Urinary bladder (tissue), 4 donors: ENCODE results near the gene TRMT6. TPM values are rescaled to one million over a fixed set of nuclear protein-coding genes. Genes with fewer than 3 reads are reported as not detected.

Source experiments
- DNase-seq: peaks from one replicate; pipeline ENCODE4 v3.0.0-alpha.2; 2015; ENCODE audit errors: extremely low spot score
- H3K27ac ChIP-seq: one replicate; pipeline ENCODE4 v1.5.1; 2013; ENCODE audit warnings: low read depth, mild to moderate bottlenecking, moderate library complexity
- H3K36me3 ChIP-seq: one replicate; pipeline ENCODE4 v1.6.1; 2013; ENCODE audit warnings: mild to moderate bottlenecking, moderate library complexity; ENCODE audit not compliant: insufficient read depth
- H3K4me1 ChIP-seq: one replicate; pipeline ENCODE4 v1.6.1; 2013; ENCODE audit warnings: mild to moderate bottlenecking, moderate library complexity; ENCODE audit not compliant: insufficient read depth
- H3K4me3 ChIP-seq: one replicate; pipeline ENCODE4 v1.5.1; 2013; ENCODE audit warnings: low read depth, low read length
- WGBS: extraction: QIAGEN DNeasy Blood & Tissue Kit; methylation state at CpG from one replicate; pipeline ENCODE4 v1.1.7; 2013; 5-methylcytosine and 5-hydroxymethylcytosine counted together
- polyA plus RNA-seq: library from polyadenylated mRNA; stranded (reverse); fragments of 200-250 nt; gene quantifications from one replicate; pipeline ENCODE4 v1.2.3, GENCODE V29; 2013
- total RNA-seq: library from RNA; depleted of rRNA; stranded (reverse); fragments of >200 nt; gene quantifications from one replicate; pipeline ENCODE4 v1.2.3, GENCODE V29; 2014
- donor health status: healthy with polysubstance abuse.
- donor health status: healthy.

Gene TRMT6
- total and polyA plus RNA-seq, 2 donors, result 5.6 to 9.3 TPM

DNA sequence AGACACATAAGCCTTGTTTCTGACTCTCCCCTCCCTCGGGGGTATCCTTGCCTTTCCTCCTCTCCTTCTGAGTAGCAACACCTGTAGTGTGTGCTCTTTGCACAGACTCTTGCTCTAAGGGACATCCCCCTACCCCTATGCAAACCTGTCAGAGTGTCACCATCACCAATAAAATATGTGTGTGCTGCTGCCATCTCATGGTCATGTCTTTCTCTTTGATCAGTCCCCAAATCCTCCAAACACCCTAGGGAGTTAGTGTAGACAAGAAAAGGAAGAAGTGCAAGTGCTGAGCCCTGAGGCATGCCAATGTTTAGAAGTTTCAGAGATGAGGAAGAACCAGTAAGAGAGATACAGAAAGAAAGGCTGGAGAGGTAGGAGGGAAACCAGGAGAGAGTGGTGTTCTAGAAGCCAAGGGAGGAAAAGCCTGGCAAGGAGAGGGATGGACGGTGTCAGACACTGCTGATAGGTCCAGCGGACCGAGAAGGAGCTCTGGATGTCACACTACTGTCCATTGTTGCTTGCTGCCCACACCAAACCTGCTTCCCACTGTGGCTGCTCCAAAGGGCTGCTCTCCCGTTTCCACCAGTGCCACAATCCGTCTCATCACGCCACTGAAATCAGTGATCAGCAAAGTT is 16.4 kb downstream of the TRMT6 start:
- H3K4me1 ChIP-seq, result no peaks in the 10 kb centered on the region
- no peak overlapping the region for H3K4me3 ChIP-seq
- no peak overlapping the region for H3K27ac ChIP-seq
- 60% methylated on average over 7 of the region's 7 CpGs for WGBS
- H3K36me3 ChIP-seq, result peaks cover 1% of the 10 kb centered on the region
- no peak for DNase-seq

DNA sequence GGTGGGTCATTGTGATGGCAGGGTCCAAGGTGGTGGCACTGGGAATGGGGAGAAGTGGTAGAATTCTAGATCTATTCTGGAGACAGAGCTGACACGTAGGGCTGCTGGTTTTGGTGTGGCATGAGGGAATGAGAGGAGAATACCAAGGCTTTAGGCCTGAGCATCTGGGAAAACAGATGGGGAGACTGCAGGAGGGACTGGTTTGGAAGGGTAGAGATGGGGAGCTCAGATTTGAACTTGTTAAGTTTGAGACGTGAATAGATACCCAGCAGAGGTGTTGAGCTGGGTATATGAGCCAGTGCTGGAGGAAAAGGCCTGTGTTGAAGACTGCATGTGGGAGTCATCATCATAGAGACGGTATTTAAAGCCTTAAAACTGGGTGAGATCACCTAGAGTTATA is 17.5 kb downstream of the TRMT6 start:
- no peak for DNase-seq
- H3K4me3 ChIP-seq, result no peak overlapping the region
- WGBS, result 76% methylated on average over 3 of the region's 3 CpGs
- no peak overlapping the region for H3K27ac ChIP-seq
- no peaks in the 10 kb centered on the region for H3K4me1 ChIP-seq
- H3K36me3 ChIP-seq, result peaks cover 1% of the 10 kb centered on the region

DNA sequence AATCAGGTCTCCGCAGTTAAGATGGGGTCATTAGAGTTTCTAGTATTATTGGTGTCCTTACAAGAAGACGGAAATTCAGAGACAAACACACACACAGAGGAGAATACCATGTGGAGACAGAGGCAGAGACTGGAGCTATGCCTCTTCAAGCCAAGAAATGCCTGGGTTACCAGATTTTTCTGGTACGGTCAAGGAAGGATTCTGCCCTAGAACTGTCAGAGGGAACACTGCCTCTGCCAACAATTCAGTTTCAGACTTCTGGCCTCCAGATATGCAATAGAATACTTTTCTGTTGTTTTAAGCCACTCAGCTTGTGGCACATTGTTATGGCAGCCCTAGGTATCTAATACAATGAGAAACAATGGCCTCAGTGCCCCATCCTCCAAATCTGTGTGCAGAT is 18.9 kb downstream of the TRMT6 start:
- H3K4me1 ChIP-seq, result no peaks in the 10 kb centered on the region
- H3K36me3 ChIP-seq, result no peaks in the 10 kb centered on the region
- 75% methylated on average over 3 of the region's 3 CpGs for WGBS
- H3K27ac ChIP-seq, result no peak overlapping the region
- H3K4me3 ChIP-seq, result no peak overlapping the region
- no peak for DNase-seq

DNA sequence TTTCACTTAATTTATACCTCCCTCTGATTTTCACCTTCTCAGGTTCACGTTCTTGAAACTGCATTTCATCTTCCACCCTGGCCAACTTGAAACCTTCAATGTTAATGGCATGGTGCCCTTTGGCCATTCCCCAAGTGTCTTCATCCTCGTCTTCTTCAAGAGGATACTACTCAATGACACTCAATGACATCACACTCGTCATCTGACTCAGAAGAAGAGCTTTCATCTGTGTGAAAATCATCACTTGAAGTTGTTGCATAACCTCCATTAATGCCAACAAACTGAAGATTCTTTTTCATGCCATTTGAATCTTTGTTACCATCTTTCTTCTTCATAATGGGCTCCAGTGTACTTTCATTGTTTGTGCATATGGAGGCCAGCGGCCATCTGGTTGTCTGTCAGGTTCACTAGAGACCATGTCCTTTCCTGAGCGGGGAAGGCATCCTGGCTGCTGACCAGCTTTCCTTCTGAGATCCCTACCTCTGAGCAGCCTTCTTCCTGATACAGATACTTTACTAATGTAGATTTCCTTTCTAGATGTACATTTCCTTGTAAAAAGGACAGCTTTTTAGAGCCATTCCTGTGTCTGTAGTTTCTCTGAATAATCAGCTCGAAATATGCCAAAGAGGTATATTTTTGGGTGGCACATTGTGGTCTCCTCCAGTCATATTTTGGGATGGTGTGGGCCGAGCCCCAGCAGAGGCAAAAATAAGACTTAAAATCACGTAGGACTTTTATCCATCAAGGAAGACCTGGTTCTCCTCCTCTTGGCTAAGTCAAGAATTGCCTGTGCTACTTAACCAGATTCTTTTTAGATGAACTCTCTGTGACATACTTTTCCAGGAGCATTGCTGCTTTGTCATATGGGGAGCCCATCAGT is 21.3 kb downstream of the TRMT6 start:
- Histone ChIP-seq H3K27ac (no peak overlapping the region), H3K4me3 (no peak overlapping the region), H3K4me1 (no peaks in the 10 kb centered on the region), H3K36me3 (no peaks in the 10 kb centered on the region)
- 71% methylated on average over 8 of the region's 8 CpGs for WGBS
- DNase-seq, result no peak

DNA sequence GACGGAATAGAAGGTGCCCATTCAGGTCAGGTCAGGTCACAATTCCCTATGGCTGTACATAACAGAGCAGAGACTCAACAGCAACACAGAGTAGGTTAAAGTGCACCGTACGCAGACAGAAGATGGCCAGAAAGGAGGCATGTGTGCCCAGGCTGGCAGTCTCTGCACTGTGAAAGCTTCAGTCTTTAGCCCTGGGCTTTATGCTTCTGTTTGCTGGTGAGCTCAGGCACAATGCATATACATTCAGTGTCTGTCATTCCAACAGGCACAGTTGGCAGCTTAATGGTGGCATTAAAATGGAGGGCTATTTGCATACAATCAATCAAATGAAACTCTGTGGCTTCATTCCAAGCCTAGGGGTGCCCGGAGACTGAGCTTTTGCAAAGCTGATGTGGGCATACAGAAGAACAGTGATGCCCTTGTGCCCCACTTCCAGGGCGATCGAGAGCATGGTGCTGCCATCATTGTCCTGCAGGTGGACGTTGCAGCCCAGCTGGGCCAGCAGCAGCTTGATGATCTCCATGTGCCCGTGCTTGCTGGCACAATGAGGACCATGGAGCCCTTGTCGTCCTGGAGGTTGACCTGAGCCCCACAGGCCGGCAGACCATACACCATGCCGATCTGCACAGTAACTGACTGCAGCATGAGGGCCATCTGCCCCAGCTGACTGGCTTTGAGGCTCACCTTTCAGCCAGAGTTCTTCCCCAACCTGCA is 22.4 kb downstream of the TRMT6 start:
- Histone ChIP-seq H3K36me3 (no peaks in the 10 kb centered on the region), H3K27ac (no peak overlapping the region)
- 79% methylated on average over 11 of the region's 11 CpGs for WGBS

DNA sequence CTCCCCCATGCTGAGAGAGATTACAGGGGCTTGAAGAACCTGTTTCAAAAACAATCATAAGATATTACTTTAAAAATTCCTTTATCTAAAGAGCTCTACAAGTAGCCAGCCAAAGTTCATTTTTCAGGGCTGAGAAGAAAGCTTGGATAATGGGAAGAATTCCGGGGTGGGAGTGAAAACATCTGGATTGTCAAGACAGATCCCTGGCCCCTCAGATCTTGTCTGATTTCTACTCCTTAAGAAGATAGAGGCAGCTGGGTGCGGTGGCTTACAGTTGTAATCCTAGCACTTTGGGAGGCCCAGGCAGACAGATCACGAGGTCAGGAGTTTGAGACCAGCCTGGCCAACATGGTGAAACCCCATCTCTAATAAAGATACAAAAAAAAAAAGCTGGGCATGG is 24.8 kb downstream of the TRMT6 start:
- Histone ChIP-seq H3K4me1 (no peaks in the 10 kb centered on the region), H3K36me3 (no peaks in the 10 kb centered on the region), H3K4me3 (no peak overlapping the region), H3K27ac (no peak overlapping the region)
- 31% methylated on average over 3 of the region's 3 CpGs for WGBS
- no peak for DNase-seq

More for the DNA sequence above, 22.4 kb downstream of the TRMT6 start:
- Histone ChIP-seq H3K4me3 (no peak overlapping the region), H3K4me1 (no peaks in the 10 kb centered on the region)
- DNase-seq, result no peak

DNA sequence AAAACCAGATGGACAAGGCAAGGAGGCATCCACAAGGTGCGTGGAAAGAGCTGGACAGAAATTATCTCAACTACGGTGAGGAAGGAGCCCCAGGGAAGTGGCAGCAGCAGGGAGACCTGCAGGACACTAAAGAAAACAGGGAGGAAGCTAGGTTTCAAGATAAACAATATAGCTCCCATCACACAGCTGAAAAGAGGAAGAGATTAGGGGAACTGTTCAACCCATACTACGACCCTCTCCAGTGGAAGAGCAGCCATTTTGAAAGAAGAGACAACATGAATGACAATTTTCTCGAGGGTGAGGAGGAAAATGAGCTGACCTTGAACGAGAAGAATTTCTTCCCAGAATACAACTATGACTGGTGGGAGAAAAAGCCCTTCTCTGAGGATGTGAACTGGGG is 26.8 kb downstream of the TRMT6 start:
- H3K27ac ChIP-seq, result no peak overlapping the region

DNA sequence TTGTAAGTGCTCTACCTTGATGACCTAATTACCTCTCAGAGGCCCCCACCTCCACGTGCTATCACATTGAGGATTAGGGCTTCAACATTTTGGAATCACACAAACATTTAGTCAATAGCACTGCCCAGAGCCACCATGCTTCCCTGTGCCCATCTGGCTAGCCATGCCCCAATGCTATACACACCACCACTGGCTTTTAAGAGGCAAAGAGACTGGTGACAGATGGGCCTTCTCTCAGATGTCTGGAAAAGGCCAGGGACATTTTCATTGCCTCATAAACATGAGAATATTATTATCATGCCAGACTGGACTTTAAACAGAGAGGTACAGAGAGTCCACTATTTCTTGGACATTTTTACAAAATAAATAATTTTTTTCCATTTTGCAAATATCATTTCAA is 29.8 kb downstream of the TRMT6 start:
- H3K4me3 ChIP-seq, result no peak overlapping the region

More for the DNA sequence above, 26.8 kb downstream of the TRMT6 start:
- Histone ChIP-seq H3K36me3 (no peaks in the 10 kb centered on the region), H3K4me3 (no peak overlapping the region), H3K4me1 (no peaks in the 10 kb centered on the region)
- WGBS, result 67% methylated on average over 5 of the region's 5 CpGs
- no peak for DNase-seq

DNA sequence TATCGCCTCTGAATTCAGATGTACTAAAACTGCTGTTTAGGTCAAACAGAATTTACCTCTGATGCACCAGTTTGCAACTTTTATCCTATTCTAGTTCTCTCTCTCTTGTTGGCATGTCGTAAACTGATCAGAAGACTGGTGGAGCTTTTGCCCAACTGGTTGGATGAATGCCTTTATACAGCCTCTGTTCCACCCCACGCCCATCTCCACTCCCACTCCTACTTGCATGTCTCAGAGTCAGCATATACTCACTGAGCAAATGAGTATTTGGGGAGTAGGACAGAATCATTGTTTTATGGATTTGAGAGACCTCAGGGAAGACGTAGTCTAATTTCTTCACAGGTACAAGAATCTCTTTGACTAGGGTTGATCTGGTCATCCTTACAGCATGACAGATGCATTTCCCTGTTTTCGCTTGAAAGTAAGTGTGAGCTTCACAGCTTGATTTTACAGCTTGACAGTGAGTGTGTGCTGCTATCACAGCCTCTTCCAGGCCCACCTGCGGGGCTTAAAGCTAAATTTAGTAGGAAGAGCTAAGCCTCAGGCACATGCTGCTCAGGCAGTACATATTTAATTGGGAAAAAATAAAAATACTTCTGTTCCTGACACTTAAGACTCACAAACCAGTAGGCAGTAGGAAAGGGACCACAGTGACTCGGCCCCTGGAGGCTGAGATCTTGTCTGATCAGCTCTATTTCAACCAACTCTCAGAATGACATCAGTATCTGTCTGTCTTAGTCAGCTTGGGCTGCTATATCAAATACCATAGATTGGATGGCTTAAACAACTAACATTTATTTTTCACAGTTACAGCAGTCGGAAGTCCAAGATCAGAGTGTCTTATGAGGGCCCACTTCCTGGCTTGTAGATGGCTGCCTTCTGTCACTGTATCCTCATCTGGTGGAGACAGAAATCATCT is 30.4 kb downstream of the TRMT6 start:
- Histone ChIP-seq H3K4me1 (no peaks in the 10 kb centered on the region), H3K36me3 (no peaks in the 10 kb centered on the region), H3K4me3 (no peak overlapping the region), H3K27ac (no peak overlapping the region)
- 69% methylated on average over 8 of the region's 8 CpGs for WGBS
- no peak for DNase-seq

More for the DNA sequence above, 29.8 kb downstream of the TRMT6 start:
- Histone ChIP-seq H3K27ac (no peak overlapping the region), H3K4me1 (no peaks in the 10 kb centered on the region), H3K36me3 (no peaks in the 10 kb centered on the region)
- DNase-seq, result no peak
- 46% methylated on average over 1 of the region's 1 CpG for WGBS

DNA sequence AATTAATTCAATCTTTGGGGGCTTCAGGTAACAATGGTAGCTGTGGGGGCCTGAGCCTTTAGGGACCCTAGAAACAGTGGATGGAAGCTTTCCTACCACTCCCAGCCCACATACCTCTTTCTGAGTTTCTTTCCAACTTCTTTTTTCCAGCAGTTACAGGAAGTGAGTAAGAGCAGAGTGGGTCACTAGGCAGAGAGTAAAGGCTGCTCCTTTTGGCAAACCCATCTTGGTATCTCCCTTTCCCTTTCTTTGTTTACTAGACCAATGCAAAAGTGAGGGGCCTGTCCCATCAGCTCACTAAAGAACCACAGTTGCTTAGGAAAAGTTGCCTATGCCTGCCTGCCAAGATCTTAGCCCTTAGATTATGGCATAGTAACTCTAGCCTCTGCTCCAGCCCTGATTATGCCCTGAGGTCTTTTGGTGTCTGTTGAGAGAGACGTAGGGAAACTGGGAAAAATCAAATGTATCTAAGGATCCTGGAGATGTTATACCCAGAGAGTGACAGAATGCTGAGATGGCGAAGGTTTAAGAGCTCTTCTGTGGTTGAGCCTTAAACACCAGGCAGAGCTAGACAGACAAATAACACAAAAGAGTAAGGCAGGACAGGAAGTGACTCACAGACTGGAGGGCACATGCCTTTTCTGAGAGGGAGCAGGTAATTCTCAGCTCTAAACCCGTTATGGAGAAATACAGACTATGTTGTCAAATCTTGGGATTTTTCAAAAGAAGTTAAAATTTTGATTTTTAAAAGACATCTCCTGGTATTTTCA is 31.3 kb downstream of the TRMT6 start:
- no peak overlapping the region for H3K4me3 ChIP-seq
- 29% methylated on average over 3 of the region's 3 CpGs for WGBS
- DNase-seq, result no peak
- H3K27ac ChIP-seq, result no peak overlapping the region
- H3K36me3 ChIP-seq, result no peaks in the 10 kb centered on the region
- no peaks in the 10 kb centered on the region for H3K4me1 ChIP-seq

DNA sequence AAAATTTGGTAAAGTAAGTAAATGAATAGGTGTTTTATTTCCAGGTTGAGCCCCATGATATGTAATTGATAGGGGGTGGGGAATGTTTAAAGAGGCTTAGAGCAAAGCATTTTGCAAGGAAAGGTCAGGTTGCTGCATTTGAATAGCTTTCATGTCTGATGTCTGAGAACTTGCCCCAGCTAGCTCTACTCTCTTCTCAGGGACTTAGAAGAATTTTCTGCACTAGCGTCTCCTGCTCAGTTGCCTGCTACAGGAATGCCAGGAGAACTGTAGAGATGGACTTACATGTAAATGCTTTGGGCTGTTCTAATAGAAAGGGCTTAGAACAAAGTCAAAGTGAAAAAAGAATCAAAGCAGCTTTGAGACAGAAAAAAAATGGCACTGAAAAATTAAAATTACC is 35.5 kb downstream of the TRMT6 start:
- no peaks in the 10 kb centered on the region for H3K36me3 ChIP-seq
- DNase-seq, result no peak
- H3K4me3 ChIP-seq, result no peak overlapping the region
- whole genome bisulfite sequencing, result 0% methylated on average over 1 of the region's 1 CpG
- no peaks in the 10 kb centered on the region for H3K4me1 ChIP-seq
- no peak overlapping the region for H3K27ac ChIP-seq

DNA sequence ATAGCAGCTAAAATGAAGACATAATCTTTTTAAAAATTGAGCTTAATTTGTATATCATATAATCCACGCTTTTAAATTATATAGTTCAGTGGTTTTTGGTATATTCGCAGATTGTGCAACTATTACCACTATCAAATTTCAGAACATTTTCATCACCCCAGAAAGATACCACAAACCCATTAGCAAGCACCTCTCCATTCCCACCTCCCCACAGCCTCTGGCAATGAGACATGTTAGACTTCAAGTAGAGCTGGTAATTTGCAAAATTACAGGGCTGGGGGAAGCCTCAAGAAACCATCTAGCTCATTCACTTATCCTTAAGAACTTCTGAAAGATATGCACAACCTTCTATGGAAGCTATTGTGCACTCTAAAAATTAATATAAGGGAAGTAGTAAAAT is 37.2 kb downstream of the TRMT6 start:
- no peaks in the 10 kb centered on the region for H3K36me3 ChIP-seq
- no peaks in the 10 kb centered on the region for H3K4me1 ChIP-seq
- no peak overlapping the region for H3K4me3 ChIP-seq
- DNase-seq, result no peak
- H3K27ac ChIP-seq, result no peak overlapping the region
- 96% methylated on average over 2 of the region's 2 CpGs for whole genome bisulfite sequencing
